Activated T-helper 1 cell treated with anti-CD3 and anti-CD28 coated beads, Interleukin-12 subunit alpha, Interleukin-12 subunit beta, Interleukin-2, Interleukin-4 antibody, amounts not matched to agents 30 ng/mL and 10 ng/mL and 1 ng/mL, durations not matched to agents 14 hours and 24 hours and 36 hours (primary cell): ENCODE results near the gene MRPL30. TPM values are rescaled to one million over a fixed set of nuclear protein-coding genes. Genes with fewer than 3 reads are reported as not detected.
A peak's percentile ranks its signal among the peaks of the same experiment; 100 is the strongest.
"Not testable (repeated sequence)": the region's sequence is repeated elsewhere in the genome, so short reads cannot be mapped to it uniquely, and the experiment has no call there.

Experiments used
- DNase-seq: peaks from one replicate; pipeline ENCODE4 v3.0.0; 2021; ENCODE audit warnings: low spot score
- H3K27ac Mint-ChIP-seq: one replicate; pipeline ENCODE4 v1.8.0; 2021; ENCODE audit warnings: mild to moderate bottlenecking, mixed read lengths
- H3K27me3 Mint-ChIP-seq: one replicate; pipeline ENCODE4 v1.8.0; 2022; ENCODE audit warnings: mild to moderate bottlenecking, moderate library complexity, mixed read lengths; ENCODE audit not compliant: insufficient read depth
- H3K36me3 Mint-ChIP-seq: one replicate; pipeline ENCODE4 v1.8.0; 2021; ENCODE audit warnings: low read depth, mixed read lengths
- H3K4me1 Mint-ChIP-seq: one replicate; pipeline ENCODE4 v1.8.0; 2021; ENCODE audit warnings: low read depth, mixed read lengths
- H3K4me3 Mint-ChIP-seq: one replicate; pipeline ENCODE4 v1.8.0; 2021; ENCODE audit warnings: mild to moderate bottlenecking, moderate library complexity, mixed read lengths
- H3K9me3 Mint-ChIP-seq: one replicate; pipeline ENCODE4 v1.8.0; 2021; ENCODE audit warnings: mixed read lengths
- intact Hi-C: fragments of 100-400 bp; cut with micrococcal nuclease; formaldehyde crosslinking; loops from one replicate; pipeline ENCODE4 v1.15.1; 2024
- total RNA-seq: library from RNA; stranded (reverse); gene quantifications from 2 replicates; pipeline ENCODE4 v1.2.3, GENCODE V29; 2022

Gene MRPL30
- 25.5 and 27.8 TPM in 2 replicates for total RNA-seq

- Mint-ChIP-seq H3K27me3 (no peaks in the 10 kb centered on the region), H3K4me3 (peak within 1 kb of the TSS; percentile 99), H3K36me3 (peaks cover 12% of the 10 kb centered on the region), H3K9me3 (no peaks in the 10 kb centered on the region), H3K4me1 (peaks cover 36% of the 10 kb centered on the region), H3K27ac (peak within 1 kb of the TSS; percentile 96)
- peak; percentile 90 for DNase-seq
- intact Hi-C loops, result loop anchor here (1.0 to 10.0 kb wide), 6 partner anchors 27 to 1824 kb away; partner anchors contain the start of genes C2orf15, COA5, LIPT1 and REV1
Measured at GRCh38 chr2:99180755-99181623, at the start of gene MRPL30, which contains the start of gene MITD1. TSS of gene MRPL30 (plus strand) at chr2:99181184. CDS start at chr2:99186204, 5,020 bp downstream. TSS of gene MITD1 (minus strand) at chr2:99181058. CDS start at chr2:99180981, 77 bp downstream.

- peaks cover 28% of the 10 kb centered on the region for H3K9me3 Mint-ChIP-seq
- H3K4me1 Mint-ChIP-seq, H3K4me3 Mint-ChIP-seq, intact Hi-C loops, DNase-seq, H3K27ac Mint-ChIP-seq, H3K36me3 Mint-ChIP-seq: not testable (repeated sequence)
- peaks cover 15% of the 10 kb centered on the region for H3K27me3 Mint-ChIP-seq
Measured at GRCh38 chr2:99135044-99135556, 45.9 kb upstream of the MRPL30 start.

GRCh38 chr2:99139003-99139402, 42.0 kb upstream of the MRPL30 start:
- H3K36me3 Mint-ChIP-seq, result no peaks in the 10 kb centered on the region
- H3K27me3 Mint-ChIP-seq, result peaks cover 14% of the 10 kb centered on the region
- H3K4me3 Mint-ChIP-seq, result no peak overlapping the region
- intact Hi-C loops, result no loop called here
- H3K27ac Mint-ChIP-seq, result no peak overlapping the region
- peaks cover 10% of the 10 kb centered on the region for H3K4me1 Mint-ChIP-seq
- no peak for DNase-seq
- peaks cover 3% of the 10 kb centered on the region for H3K9me3 Mint-ChIP-seq

- H3K4me3 Mint-ChIP-seq, result peak overlapping the region; percentile 96
- H3K27me3 Mint-ChIP-seq, result peaks cover 14% of the 10 kb centered on the region
- intact Hi-C loops, result loop anchor here (2.0 to 5.0 kb wide), 2 partner anchors 73 to 1478 kb away; partner anchors contain the start of gene ACTR1B
- H3K4me1 Mint-ChIP-seq, result peaks cover 10% of the 10 kb centered on the region
- no peak for DNase-seq
- H3K9me3 Mint-ChIP-seq, result no peaks in the 10 kb centered on the region
- no peaks in the 10 kb centered on the region for H3K36me3 Mint-ChIP-seq
- H3K27ac Mint-ChIP-seq, result peak overlapping the region; percentile 65
Measured at GRCh38 chr2:99140056-99140859, 40.7 kb upstream of the MRPL30 start.

- Mint-ChIP-seq H3K27me3 (peaks cover 14% of the 10 kb centered on the region), H3K4me1 (peaks cover 10% of the 10 kb centered on the region), H3K27ac (peak overlapping the region; percentile 65), H3K36me3 (no peaks in the 10 kb centered on the region), H3K4me3 (peak overlapping the region; percentile 96), H3K9me3 (no peaks in the 10 kb centered on the region)
- intact Hi-C loops, result loop anchor here (1.0 to 5.0 kb wide), 6 partner anchors 14 to 1478 kb away; partner anchors contain the start of genes ACTR1B, LIPT1, MITD1 and MRPL30
- no peak for DNase-seq
Measured at GRCh38 chr2:99140860-99141109, 40.2 kb upstream of the MRPL30 start.

GRCh38 chr2:99141110-99142108, 39.6 kb upstream of the MRPL30 start, which contains the start of gene C2orf15:
TSS of gene C2orf15 (plus strand) at chr2:99141707. CDS start at chr2:99150559, 8,852 bp downstream.
- Mint-ChIP-seq H3K36me3 (no peaks in the 10 kb centered on the region), H3K27me3 (peaks cover 14% of the 10 kb centered on the region), H3K27ac (peak within 1 kb of the TSS; percentile 82), H3K4me1 (peaks cover 10% of the 10 kb centered on the region), H3K4me3 (peak within 1 kb of the TSS; percentile 96), H3K9me3 (no peaks in the 10 kb centered on the region)
- DNase-seq, result peak; percentile 93
- intact Hi-C loops, result loop anchor here (1.0 to 5.0 kb wide), 6 partner anchors 13 to 1479 kb away; partner anchors contain the start of genes ACTR1B, LIPT1, MITD1 and MRPL30

- Mint-ChIP-seq H3K27ac (no peak overlapping the region), H3K36me3 (peaks cover 3% of the 10 kb centered on the region)
- intact Hi-C loops, result loop anchor here (5.0 to 10.0 kb wide), 4 partner anchors 376 to 1153 kb away; partner anchors contain the start of genes INPP4A and TMEM131
Measured at GRCh38 chr2:99150706-99151105, 30.3 kb upstream of the MRPL30 start.

GRCh38 chr2:99152199-99152895, 28.6 kb upstream of the MRPL30 start:
- no peaks in the 10 kb centered on the region for H3K9me3 Mint-ChIP-seq
- no peak overlapping the region for H3K27ac Mint-ChIP-seq
- DNase-seq, result no peak
- intact Hi-C loops, result loop anchor here (5.0 to 10.0 kb wide), 4 partner anchors 378 to 1155 kb away; partner anchors contain the start of genes INPP4A and TMEM131
- H3K36me3 Mint-ChIP-seq, result peaks cover 6% of the 10 kb centered on the region
- peaks cover 2% of the 10 kb centered on the region for H3K27me3 Mint-ChIP-seq
- no peak overlapping the region for H3K4me3 Mint-ChIP-seq
- H3K4me1 Mint-ChIP-seq, result peaks cover 28% of the 10 kb centered on the region

More at GRCh38 chr2:99150706-99151105, 30.3 kb upstream of the MRPL30 start:
- no peak for DNase-seq
- Mint-ChIP-seq H3K4me3 (no peak overlapping the region), H3K4me1 (peaks cover 13% of the 10 kb centered on the region), H3K9me3 (no peaks in the 10 kb centered on the region), H3K27me3 (peaks cover 2% of the 10 kb centered on the region)

- intact Hi-C loops, result loop anchor here (1.0 to 10.0 kb wide), 9 partner anchors 13 to 1157 kb away; partner anchors contain the start of genes C2orf15, COA5, INPP4A and MITD1
- peaks cover 8% of the 10 kb centered on the region for H3K36me3 Mint-ChIP-seq
- H3K4me3 Mint-ChIP-seq, result no peak overlapping the region
- peak overlapping the region; percentile 95 for H3K27ac Mint-ChIP-seq
- H3K4me1 Mint-ChIP-seq, result peaks cover 31% of the 10 kb centered on the region
- H3K9me3 Mint-ChIP-seq, result no peaks in the 10 kb centered on the region
- no peak for DNase-seq
- H3K27me3 Mint-ChIP-seq, result no peaks in the 10 kb centered on the region
Measured at GRCh38 chr2:99153921-99154604, 26.9 kb upstream of the MRPL30 start.

- Mint-ChIP-seq H3K36me3 (peaks cover 12% of the 10 kb centered on the region), H3K4me3 (no peak within 1 kb of the TSS), H3K4me1 (peaks cover 31% of the 10 kb centered on the region), H3K9me3 (no peaks in the 10 kb centered on the region), H3K27me3 (no peaks in the 10 kb centered on the region), H3K27ac (peak within 1 kb of the TSS; percentile 95)
- intact Hi-C loops, result loop anchor here (1.0 to 10.0 kb wide), 9 partner anchors 14 to 1158 kb away; partner anchors contain the start of genes C2orf15, COA5, INPP4A and MITD1
- peak; percentile 92 for DNase-seq
Measured at GRCh38 chr2:99154643-99155536, 26.1 kb upstream of the MRPL30 start, which contains the start of the genes LIPT1 and TSGA10. TSS of gene LIPT1 (plus strand) at chr2:99154967. CDS start at chr2:99161958, 6,991 bp downstream. TSS of gene TSGA10 (minus strand) at chr2:99154942. CDS start at chr2:99109439, 45,503 bp downstream.
